Activated CD4-positive, alpha-beta T cell treated with anti-CD3 and anti-CD28 coated beads for 36 hours (primary cell): ENCODE measurements around the gene PLXNA4. TPM values are rescaled to one million over a fixed set of nuclear protein-coding genes. Genes with fewer than 3 reads are reported as not detected.

Source experiments
- ATAC-seq: fragments of 200-7000 bp; cut with Tn5 transposase; one replicate; pipeline ENCODE4 v1.10.0; 2021; ENCODE audit warnings: mild to moderate bottlenecking, moderate library complexity
- CTCF ChIA-PET: fragments of 350-600 bp; sonication (Branson Sonifier 250); formaldehyde crosslinking; loops from one replicate; lab custom pipeline; 2021; ENCODE audit warnings: antibody characterized with exemption; lab: Charles Lee
- POLR2A ChIA-PET: fragments of 350-600 bp; sonication (Branson Sonifier 250); formaldehyde crosslinking; loops from one replicate; lab custom pipeline; 2021; ENCODE audit warnings: antibody characterized with exemption, inconsistent platforms; lab: Charles Lee
- DNase-seq: peaks from one replicate; pipeline ENCODE4 v3.0.0-alpha.2; 2020
- H3K27ac Mint-ChIP-seq: one replicate; pipeline ENCODE4 v1.8.0; 2021; ENCODE audit warnings: mixed read lengths
- H3K27me3 Mint-ChIP-seq: one replicate; pipeline ENCODE4 v1.8.0; 2021; ENCODE audit warnings: mixed read lengths
- H3K36me3 Mint-ChIP-seq: one replicate; pipeline ENCODE4 v1.8.0; 2021; ENCODE audit warnings: low read depth, mixed read lengths
- H3K4me1 Mint-ChIP-seq: one replicate; pipeline ENCODE4 v1.8.0; 2021; ENCODE audit warnings: mixed read lengths
- H3K4me3 Mint-ChIP-seq: one replicate; pipeline ENCODE4 v1.8.0; 2021; ENCODE audit warnings: mild to moderate bottlenecking, moderate library complexity, mixed read lengths
- H3K9me3 Mint-ChIP-seq: one replicate; pipeline ENCODE4 v1.8.0; 2021; ENCODE audit warnings: low read depth, mixed read lengths
- intact Hi-C, 2 experiments: fragments of 100-400 bp; cut with DNase I in 1 of 2; cut with micrococcal nuclease in 1 of 2; formaldehyde crosslinking; loops; one replicate each; pipeline versions ENCODE4 v1.14.2 to v1.15.1; 2022 to 2024; cut with DNase I, micrococcal nuclease
- total RNA-seq, 2 experiments: library from RNA; stranded (reverse); gene quantifications; one replicate each; pipeline ENCODE4 v1.2.3, GENCODE V29; 2021

The PLXNA4 gene
- total RNA-seq, 2 experiments from 2014 or later: 0.07 to 0.09 TPM

- CTCF ChIA-PET: interaction anchor here (1.3 kb wide), 1 partner anchor 12 kb away, joined by 3 read pairs; no protein-coding TSS in a partner anchor
- Mint-ChIP-seq H3K27me3 (peaks cover 65% of the 10 kb centered on the region), H3K27ac (no peak overlapping the region), H3K36me3 (no peaks in the 10 kb centered on the region), H3K9me3 (no peaks in the 10 kb centered on the region), H3K4me1 (peaks cover 13% of the 10 kb centered on the region), H3K4me3 (no peak overlapping the region)
- ATAC-seq (no peak), DNase-seq (no peak)
- POLR2A ChIA-PET: no interaction called here
- intact Hi-C loops: no loop called here
Observed at GRCh38 chr7:132574223-132574622, 2.0 kb downstream of the PLXNA4 start.

GRCh38 chr7:132573251-132573955, 2.9 kb downstream of the PLXNA4 start:
- no peak overlapping the region for H3K27ac Mint-ChIP-seq
- no peak for DNase-seq
- H3K36me3 Mint-ChIP-seq: no peaks in the 10 kb centered on the region
- H3K4me3 Mint-ChIP-seq: no peak overlapping the region
- H3K4me1 Mint-ChIP-seq: peaks cover 13% of the 10 kb centered on the region
- ATAC-seq: no peak
- H3K27me3 Mint-ChIP-seq: peaks cover 62% of the 10 kb centered on the region
- ChIA-PET POLR2A (no interaction called here), CTCF (interaction anchor here (0.6 to 1.3 kb wide), 2 partner anchors 13 to 80 kb away, joined by 3 read pairs; no protein-coding TSS in a partner anchor)
- H3K9me3 Mint-ChIP-seq: no peaks in the 10 kb centered on the region
- intact Hi-C loops: no loop called here

- ChIA-PET POLR2A (no interaction called here), CTCF (interaction anchor here (0.6 kb wide), 1 partner anchor 81 kb away, joined by 3 read pairs; no protein-coding TSS in a partner anchor)
- Mint-ChIP-seq H3K4me3 (no peak overlapping the region), H3K9me3 (no peaks in the 10 kb centered on the region), H3K27me3 (peaks cover 55% of the 10 kb centered on the region), H3K27ac (no peak overlapping the region), H3K4me1 (peaks cover 7% of the 10 kb centered on the region), H3K36me3 (no peaks in the 10 kb centered on the region)
- intact Hi-C loops: no loop called here
- no peak for ATAC-seq
- no peak for DNase-seq
Observed at GRCh38 chr7:132572526-132572925, 3.7 kb downstream of the PLXNA4 start.

GRCh38 chr7:132571970-132572369, 4.3 kb downstream of the PLXNA4 start:
- ChIA-PET CTCF (no interaction called here), POLR2A (no interaction called here)
- ATAC-seq (no peak), DNase-seq (no peak)
- no peaks in the 10 kb centered on the region for H3K36me3 Mint-ChIP-seq
- no peak overlapping the region for H3K4me3 Mint-ChIP-seq
- intact Hi-C loops: no loop called here
- H3K9me3 Mint-ChIP-seq: no peaks in the 10 kb centered on the region
- no peak overlapping the region for H3K27ac Mint-ChIP-seq
- H3K4me1 Mint-ChIP-seq: peaks cover 6% of the 10 kb centered on the region
- H3K27me3 Mint-ChIP-seq: peaks cover 54% of the 10 kb centered on the region

GRCh38 chr7:132569884-132570614, 6.2 kb downstream of the PLXNA4 start:
- no peak overlapping the region for H3K4me3 Mint-ChIP-seq
- peaks cover 55% of the 10 kb centered on the region for H3K27me3 Mint-ChIP-seq
- H3K36me3 Mint-ChIP-seq: no peaks in the 10 kb centered on the region
- DNase-seq: no peak
- ATAC-seq: no peak
- H3K4me1 Mint-ChIP-seq: peaks cover 4% of the 10 kb centered on the region
- no peak overlapping the region for H3K27ac Mint-ChIP-seq
- intact Hi-C loops: no loop called here
- CTCF ChIA-PET: interaction anchor here (0.8 to 1.9 kb wide), 2 partner anchors 10 to 71 kb away, joined by 3 to 8 read pairs; no protein-coding TSS in a partner anchor
- POLR2A ChIA-PET: no interaction called here
- H3K9me3 Mint-ChIP-seq: no peaks in the 10 kb centered on the region

- CTCF ChIA-PET: interaction anchor here (0.5 to 1.9 kb wide), 4 partner anchors 12 to 865 kb away, joined by 3 to 8 read pairs (median 3); no protein-coding TSS in a partner anchor
- ATAC-seq: no peak
- POLR2A ChIA-PET: no interaction called here
- H3K9me3 Mint-ChIP-seq: no peaks in the 10 kb centered on the region
- no peak overlapping the region for H3K27ac Mint-ChIP-seq
- no peak for DNase-seq
- peaks cover 57% of the 10 kb centered on the region for H3K27me3 Mint-ChIP-seq
- no peaks in the 10 kb centered on the region for H3K36me3 Mint-ChIP-seq
- H3K4me3 Mint-ChIP-seq: no peak overlapping the region
- peaks cover 2% of the 10 kb centered on the region for H3K4me1 Mint-ChIP-seq
- intact Hi-C loops: no loop called here
Observed at GRCh38 chr7:132568962-132569361, 7.3 kb downstream of the PLXNA4 start.

GRCh38 chr7:132565885-132566284, 10.4 kb downstream of the PLXNA4 start:
- peaks cover 31% of the 10 kb centered on the region for H3K27me3 Mint-ChIP-seq
- ATAC-seq: no peak
- no peaks in the 10 kb centered on the region for H3K9me3 Mint-ChIP-seq
- H3K36me3 Mint-ChIP-seq: no peaks in the 10 kb centered on the region
- H3K4me1 Mint-ChIP-seq: no peaks in the 10 kb centered on the region
- CTCF ChIA-PET: no interaction called here
- H3K4me3 Mint-ChIP-seq: no peak overlapping the region
- DNase-seq: no peak
- no peak overlapping the region for H3K27ac Mint-ChIP-seq
- POLR2A ChIA-PET: no interaction called here
- intact Hi-C loops: no loop called here

- POLR2A ChIA-PET: no interaction called here
- DNase-seq (no peak), ATAC-seq (no peak)
- Mint-ChIP-seq H3K27ac (no peak overlapping the region), H3K36me3 (no peaks in the 10 kb centered on the region), H3K4me3 (no peak overlapping the region), H3K27me3 (peaks cover 26% of the 10 kb centered on the region), H3K4me1 (no peaks in the 10 kb centered on the region), H3K9me3 (no peaks in the 10 kb centered on the region)
- CTCF ChIA-PET: no interaction called here
- intact Hi-C loops: no loop called here
Observed at GRCh38 chr7:132565441-132565840, 10.8 kb downstream of the PLXNA4 start.

GRCh38 chr7:132564849-132565248, 11.4 kb downstream of the PLXNA4 start:
- ChIA-PET POLR2A (no interaction called here), CTCF (no interaction called here)
- no peak for ATAC-seq
- Mint-ChIP-seq H3K27ac (no peak overlapping the region), H3K36me3 (no peaks in the 10 kb centered on the region), H3K4me1 (no peaks in the 10 kb centered on the region), H3K27me3 (peaks cover 22% of the 10 kb centered on the region), H3K9me3 (no peaks in the 10 kb centered on the region), H3K4me3 (no peak overlapping the region)
- no peak for DNase-seq
- intact Hi-C loops: no loop called here

- Mint-ChIP-seq H3K27ac (no peak overlapping the region), H3K4me3 (no peak overlapping the region), H3K4me1 (no peaks in the 10 kb centered on the region), H3K9me3 (no peaks in the 10 kb centered on the region), H3K27me3 (peaks cover 20% of the 10 kb centered on the region), H3K36me3 (no peaks in the 10 kb centered on the region)
- no peak for DNase-seq
- no peak for ATAC-seq
- intact Hi-C loops: no loop called here
- CTCF ChIA-PET: no interaction called here
- POLR2A ChIA-PET: no interaction called here
Observed at GRCh38 chr7:132564090-132564489, 12.2 kb downstream of the PLXNA4 start.

GRCh38 chr7:132562690-132563089, 13.6 kb downstream of the PLXNA4 start:
- no peak for ATAC-seq
- CTCF ChIA-PET: no interaction called here
- POLR2A ChIA-PET: no interaction called here
- intact Hi-C loops: no loop called here
- no peak overlapping the region for H3K27ac Mint-ChIP-seq
- no peak overlapping the region for H3K4me3 Mint-ChIP-seq
- DNase-seq: no peak
- H3K36me3 Mint-ChIP-seq: no peaks in the 10 kb centered on the region
- H3K27me3 Mint-ChIP-seq: peaks cover 16% of the 10 kb centered on the region
- no peaks in the 10 kb centered on the region for H3K4me1 Mint-ChIP-seq
- no peaks in the 10 kb centered on the region for H3K9me3 Mint-ChIP-seq

GRCh38 chr7:132561763-132562162, 14.5 kb downstream of the PLXNA4 start:
- intact Hi-C loops: no loop called here
- Mint-ChIP-seq H3K4me3 (no peak overlapping the region), H3K36me3 (no peaks in the 10 kb centered on the region), H3K9me3 (no peaks in the 10 kb centered on the region), H3K4me1 (no peaks in the 10 kb centered on the region), H3K27ac (no peak overlapping the region), H3K27me3 (peaks cover 16% of the 10 kb centered on the region)
- ChIA-PET CTCF (no interaction called here), POLR2A (no interaction called here)
- no peak for DNase-seq
- ATAC-seq: no peak
